Measurements from ENCODE around the gene TNIP2. TPM values are rescaled to one million over a fixed set of nuclear protein-coding genes. Genes with fewer than 3 reads are reported as not detected.

Gene TNIP2
- total RNA-seq, 4 donors from 2014 or later = 91.8 to 203 (median 129) TPM

DNA sequence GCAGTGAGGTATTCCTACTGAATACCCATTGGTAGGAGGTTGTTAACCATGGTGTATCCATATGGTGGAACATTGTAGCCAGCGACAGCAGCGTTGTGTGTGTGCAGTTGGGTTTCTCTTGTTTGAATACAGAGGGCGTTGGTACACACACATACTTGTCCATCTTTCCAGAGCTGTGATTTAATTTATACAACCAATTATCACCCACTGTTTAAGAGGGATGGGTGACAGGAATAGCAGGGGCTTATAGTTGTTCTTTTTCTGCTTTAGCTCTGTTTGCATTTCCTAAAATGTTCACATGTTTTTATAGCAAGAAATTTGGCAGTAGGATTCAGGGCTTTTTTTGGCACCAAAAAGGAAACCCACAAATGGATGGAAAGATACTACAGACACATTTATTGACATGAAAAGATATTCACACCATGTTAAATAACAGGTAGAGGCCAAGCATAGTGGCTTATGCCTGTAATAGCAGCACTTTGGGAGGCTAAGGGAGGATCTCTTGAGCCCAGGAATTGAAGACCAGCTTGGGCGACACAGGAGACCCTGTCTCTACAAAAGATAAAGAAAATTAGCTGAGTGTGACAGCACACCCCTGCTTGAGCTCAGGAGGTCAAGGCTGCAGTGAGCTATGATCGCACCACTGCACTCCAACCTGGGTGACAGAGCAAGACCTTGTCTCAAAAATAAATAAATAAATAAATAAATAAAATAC, 60.6 kb downstream of the TNIP2 start:
- TF ChIP-seq POLR2AphosphoS5 (IDR thresholded peaks at IDR 0.05) (no peak), POLR2A (IDR thresholded peaks at IDR 0.05) (no peak), EP300 (IDR thresholded peaks at IDR 0.05; ENCODE audit: low read depth) (no peak)
- TF ChIP-seq, protein P1, sequence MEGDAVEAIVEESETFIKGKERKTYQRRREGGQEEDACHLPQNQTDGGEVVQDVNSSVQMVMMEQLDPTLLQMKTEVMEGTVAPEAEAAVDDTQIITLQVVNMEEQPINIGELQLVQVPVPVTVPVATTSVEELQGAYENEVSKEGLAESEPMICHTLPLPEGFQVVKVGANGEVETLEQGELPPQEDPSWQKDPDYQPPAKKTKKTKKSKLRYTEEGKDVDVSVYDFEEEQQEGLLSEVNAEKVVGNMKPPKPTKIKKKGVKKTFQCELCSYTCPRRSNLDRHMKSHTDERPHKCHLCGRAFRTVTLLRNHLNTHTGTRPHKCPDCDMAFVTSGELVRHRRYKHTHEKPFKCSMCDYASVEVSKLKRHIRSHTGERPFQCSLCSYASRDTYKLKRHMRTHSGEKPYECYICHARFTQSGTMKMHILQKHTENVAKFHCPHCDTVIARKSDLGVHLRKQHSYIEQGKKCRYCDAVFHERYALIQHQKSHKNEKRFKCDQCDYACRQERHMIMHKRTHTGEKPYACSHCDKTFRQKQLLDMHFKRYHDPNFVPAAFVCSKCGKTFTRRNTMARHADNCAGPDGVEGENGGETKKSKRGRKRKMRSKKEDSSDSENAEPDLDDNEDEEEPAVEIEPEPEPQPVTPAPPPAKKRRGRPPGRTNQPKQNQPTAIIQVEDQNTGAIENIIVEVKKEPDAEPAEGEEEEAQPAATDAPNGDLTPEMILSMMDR (IDR thresholded peaks at IDR 0.05) = no peak
- no peaks in the 10 kb centered on the region for H3K4me1 ChIP-seq
- H3K9me3 ChIP-seq = no peaks in the 10 kb centered on the region
- in situ Hi-C loops (cut with MboI; ENCODE audit: low pct_ligation_motif_present in 1 of 4, low pct_unique_long_range_greater_than_20kb in 1 of 4, low sequenced_read_pairs in 3 of 4) = no loop called here
- intact Hi-C loops (cut with DNase I; ENCODE audit: low total_unique reads) = no loop called here
- H3K27ac ChIP-seq = no peak overlapping the region
- DNase-seq = no peak
- H3K27me3 ChIP-seq = no peaks in the 10 kb centered on the region
- no peak overlapping the region for H3K4me3 ChIP-seq
- H3K36me3 ChIP-seq = peaks cover 0 to 72% (median 34%) of the 10 kb centered on the region in 4 donors
- whole genome bisulfite sequencing, 2 donors (ENCODE audit: low coverage in 1 of 2) = 89 to 91% methylated on average over 4 to 5 of the region's 5 CpGs

DNA sequence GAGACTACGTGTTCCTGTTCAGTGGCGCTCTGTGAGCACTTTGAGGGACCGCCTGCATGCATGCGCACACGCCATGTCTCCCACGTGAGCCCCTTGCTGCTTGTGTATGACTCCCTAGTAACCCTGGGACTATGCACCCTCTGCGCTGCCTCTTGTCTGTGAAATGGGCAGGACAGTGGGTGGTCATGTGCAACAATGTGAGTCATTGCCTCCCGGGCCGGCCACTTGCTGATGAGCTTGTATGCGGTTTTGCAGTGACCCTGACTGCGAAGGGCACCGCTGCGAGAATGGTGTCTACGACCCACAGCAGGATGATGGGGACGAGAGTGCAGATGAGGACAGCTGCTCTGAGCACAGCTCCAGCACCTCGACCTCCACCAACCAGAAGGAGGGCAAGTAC, 61.4 kb downstream of the TNIP2 start:
- Histone ChIP-seq H3K27ac (no peak overlapping the region), H3K27me3 (no peaks in the 10 kb centered on the region), H3K9me3 (no peaks in the 10 kb centered on the region), H3K4me1 (no peaks in the 10 kb centered on the region), H3K4me3 (no peak overlapping the region), H3K36me3 (peaks cover 0 to 71% (median 31%) of the 10 kb centered on the region in 4 donors)
- in situ Hi-C loops (cut with MboI; ENCODE audit: low pct_ligation_motif_present in 1 of 4, low pct_unique_long_range_greater_than_20kb in 1 of 4, low sequenced_read_pairs in 3 of 4) (no loop called here), intact Hi-C loops (cut with DNase I; ENCODE audit: low total_unique reads) (no loop called here)
- DNase-seq = no peak
- WGBS, 2 donors (ENCODE audit: low coverage in 1 of 2) = 92% methylated on average over 16 of the region's 16 CpGs; no CpG with 5 or more reads in 1 of the 2 donors
- TF ChIP-seq EP300 (IDR thresholded peaks at IDR 0.05; ENCODE audit: low read depth) = no peak
- TF ChIP-seq, protein P1 (IDR thresholded peaks at IDR 0.05) = no peak
- TF ChIP-seq POLR2A (IDR thresholded peaks at IDR 0.05) = no peak
- TF ChIP-seq POLR2AphosphoS5 (IDR thresholded peaks at IDR 0.05) = no peak

DNA sequence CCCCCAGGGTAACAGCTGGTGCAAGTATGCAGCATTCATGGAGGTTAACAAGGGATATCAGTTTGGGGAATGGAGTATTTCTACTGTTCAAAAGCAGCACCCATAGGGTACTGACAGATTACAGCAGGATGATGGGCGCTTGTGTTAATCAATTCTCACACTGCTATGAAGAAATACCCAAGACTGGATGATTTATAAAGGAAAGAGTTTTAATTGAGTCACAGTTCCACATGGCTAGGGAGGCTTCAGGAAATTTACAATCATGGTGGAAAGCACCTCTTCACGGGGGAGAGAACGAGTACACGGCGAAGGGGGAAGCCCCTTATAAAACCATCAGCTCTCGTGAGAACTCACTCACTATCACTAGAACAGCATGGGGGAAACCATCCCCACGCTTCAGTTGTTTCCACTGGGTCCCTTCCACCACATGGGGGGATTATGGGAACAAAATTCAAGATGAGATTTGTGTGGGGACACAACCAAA, 64.1 kb downstream of the TNIP2 start:
- intact Hi-C loops (cut with DNase I; ENCODE audit: low total_unique reads) = no loop called here
- no peak for DNase-seq
- WGBS, 2 donors (ENCODE audit: low coverage in 1 of 2) = 70% methylated on average over 7 of the region's 7 CpGs; no CpG with 5 or more reads in 1 of the 2 donors

More for the DNA sequence above, 64.1 kb downstream of the TNIP2 start:
- Histone ChIP-seq H3K4me3 (no peak overlapping the region), H3K27me3 (no peaks in the 10 kb centered on the region), H3K27ac (no peak overlapping the region), H3K9me3 (no peaks in the 10 kb centered on the region), H3K4me1 (no peaks in the 10 kb centered on the region), H3K36me3 (peaks cover 0 to 50% (median 24%) of the 10 kb centered on the region in 4 donors)
- in situ Hi-C loops (cut with MboI; ENCODE audit: low pct_ligation_motif_present in 1 of 4, low pct_unique_long_range_greater_than_20kb in 1 of 4, low sequenced_read_pairs in 3 of 4) = no loop called here
- TF ChIP-seq POLR2A (IDR thresholded peaks at IDR 0.05) (no peak), POLR2AphosphoS5 (IDR thresholded peaks at IDR 0.05) (no peak), EP300 (IDR thresholded peaks at IDR 0.05; ENCODE audit: low read depth) (no peak)
- TF ChIP-seq, protein P1 (IDR thresholded peaks at IDR 0.05) = no peak

Other genes with a start within 250 kb of the TNIP2 start
- gene FAM193A, start 219.7 kb downstream of the TNIP2 start, total RNA-seq = 10 to 100 TPM; 27.7 to 40.4 (median 31.1) TPM
- gene SH3BP2, start 36.7 kb upstream of the TNIP2 start, total RNA-seq = 100 to 1,000 TPM in 3 of 4 donors, 10 to 100 TPM in 1; 92.6 to 301 (median 117) TPM
- gene ADD1, start 87.5 kb upstream of the TNIP2 start, total RNA-seq = 100 to 1,000 TPM; 218 to 392 (median 299) TPM
- gene NOP14, start 207.1 kb upstream of the TNIP2 start, total RNA-seq = 10 to 100 TPM in 2 of 4 donors, 1 to 10 TPM in 2; 8.6 to 43.0 (median 12.8) TPM
- gene GRK4, start 207.2 kb upstream of the TNIP2 start, total RNA-seq = 1 to 10 TPM; 2.5 to 7.9 (median 4.1) TPM

All from transverse colon (tissue), 4 donors.